Mucosa of stomach (tissue), 1 donor: ENCODE data around the gene E2F2.
A peak's percentile ranks its signal among the peaks of the same experiment; 100 is the strongest.

Source experiments
- H3K27me3 ChIP-seq: one replicate; pipeline ENCODE4 v1.7.0; 2013; ENCODE audit warnings: mild to moderate bottlenecking, low read length; ENCODE audit not compliant: control insufficient read depth, insufficient read depth
- H3K36me3 ChIP-seq: one replicate; pipeline ENCODE4 v1.7.0; 2013; ENCODE audit warnings: low read length; ENCODE audit not compliant: control insufficient read depth, insufficient read depth
- H3K4me1 ChIP-seq: one replicate; pipeline ENCODE4 v1.7.0; 2013; ENCODE audit warnings: mild to moderate bottlenecking, low read length; ENCODE audit not compliant: control insufficient read depth, insufficient read depth
- H3K4me3 ChIP-seq: one replicate; pipeline ENCODE4 v1.7.0; 2013; ENCODE audit warnings: low read length
- H3K9ac ChIP-seq: one replicate; pipeline ENCODE4 v1.7.0; 2013; ENCODE audit warnings: mild to moderate bottlenecking, low read length, moderate library complexity
- H3K9me3 ChIP-seq: one replicate; pipeline ENCODE4 v1.7.0; 2013; ENCODE audit warnings: mild to moderate bottlenecking, low read length, moderate library complexity; ENCODE audit not compliant: control insufficient read depth
- donor health status: Pancreatic carcinoma.

E2F2 gene

GRCh38 chr1:23568608-23569383, 37.8 kb upstream of the E2F2 start:
- Histone ChIP-seq H3K36me3 (no peaks in the 10 kb centered on the region), H3K4me3 (peak overlapping the region; percentile 11), H3K9me3 (no peaks in the 10 kb centered on the region), H3K4me1 (peaks cover 21% of the 10 kb centered on the region), H3K9ac (peak overlapping the region; percentile 70), H3K27me3 (peaks cover 5% of the 10 kb centered on the region)

GRCh38 chr1:23567996-23568607, 37.1 kb upstream of the E2F2 start:
- Histone ChIP-seq H3K9ac (peak overlapping the region; percentile 70), H3K27me3 (peaks cover 5% of the 10 kb centered on the region), H3K36me3 (no peaks in the 10 kb centered on the region), H3K4me3 (peak overlapping the region; percentile 11), H3K9me3 (no peaks in the 10 kb centered on the region), H3K4me1 (peaks cover 26% of the 10 kb centered on the region)

GRCh38 chr1:23567629-23567995, 36.6 kb upstream of the E2F2 start:
- Histone ChIP-seq H3K4me3 (no peak overlapping the region), H3K27me3 (peaks cover 5% of the 10 kb centered on the region), H3K36me3 (no peaks in the 10 kb centered on the region), H3K9ac (peak overlapping the region; percentile 70), H3K4me1 (peaks cover 29% of the 10 kb centered on the region), H3K9me3 (no peaks in the 10 kb centered on the region)

GRCh38 chr1:23566304-23566703, 35.3 kb upstream of the E2F2 start:
- Histone ChIP-seq H3K9ac (no peak overlapping the region), H3K27me3 (peaks cover 5% of the 10 kb centered on the region), H3K9me3 (no peaks in the 10 kb centered on the region), H3K36me3 (no peaks in the 10 kb centered on the region), H3K4me1 (peaks cover 39% of the 10 kb centered on the region), H3K4me3 (no peak overlapping the region)

GRCh38 chr1:23565776-23566175, 34.7 kb upstream of the E2F2 start:
- Histone ChIP-seq H3K4me1 (peaks cover 44% of the 10 kb centered on the region), H3K36me3 (no peaks in the 10 kb centered on the region), H3K9ac (no peak overlapping the region), H3K9me3 (no peaks in the 10 kb centered on the region), H3K4me3 (no peak overlapping the region), H3K27me3 (peaks cover 5% of the 10 kb centered on the region)

GRCh38 chr1:23564529-23565122, 33.6 kb upstream of the E2F2 start:
- Histone ChIP-seq H3K4me1 (peaks cover 55% of the 10 kb centered on the region), H3K9ac (no peak overlapping the region), H3K9me3 (no peaks in the 10 kb centered on the region)

GRCh38 chr1:23563755-23564374, 32.8 kb upstream of the E2F2 start:
- peaks cover 5% of the 10 kb centered on the region for H3K27me3 ChIP-seq
- H3K36me3 ChIP-seq = no peaks in the 10 kb centered on the region
- no peak overlapping the region for H3K4me3 ChIP-seq
- H3K9ac ChIP-seq = no peak overlapping the region
- H3K4me1 ChIP-seq = peaks cover 54% of the 10 kb centered on the region
- H3K9me3 ChIP-seq = no peaks in the 10 kb centered on the region

More at GRCh38 chr1:23564529-23565122, 33.6 kb upstream of the E2F2 start:
- no peak overlapping the region for H3K4me3 ChIP-seq
- peaks cover 5% of the 10 kb centered on the region for H3K27me3 ChIP-seq
- no peaks in the 10 kb centered on the region for H3K36me3 ChIP-seq

GRCh38 chr1:23563003-23563402, 32.0 kb upstream of the E2F2 start:
- Histone ChIP-seq H3K9ac (no peak overlapping the region), H3K4me3 (no peak overlapping the region), H3K36me3 (no peaks in the 10 kb centered on the region), H3K4me1 (peaks cover 50% of the 10 kb centered on the region), H3K27me3 (no peaks in the 10 kb centered on the region), H3K9me3 (no peaks in the 10 kb centered on the region)

- no peak overlapping the region for H3K4me3 ChIP-seq
- H3K9me3 ChIP-seq = no peaks in the 10 kb centered on the region
- peak overlapping the region; percentile 57 for H3K9ac ChIP-seq
- H3K36me3 ChIP-seq = peaks cover 3% of the 10 kb centered on the region
- peaks cover 49% of the 10 kb centered on the region for H3K4me1 ChIP-seq
- no peaks in the 10 kb centered on the region for H3K27me3 ChIP-seq
Observed at GRCh38 chr1:23562137-23562876, 31.3 kb upstream of the E2F2 start.

GRCh38 chr1:23561813-23562100, 30.7 kb upstream of the E2F2 start:
- H3K4me1 ChIP-seq = peaks cover 55% of the 10 kb centered on the region
- H3K36me3 ChIP-seq = peaks cover 8% of the 10 kb centered on the region
- H3K27me3 ChIP-seq = no peaks in the 10 kb centered on the region
- H3K4me3 ChIP-seq = no peak overlapping the region
- no peaks in the 10 kb centered on the region for H3K9me3 ChIP-seq
- peak overlapping the region; percentile 57 for H3K9ac ChIP-seq

- Histone ChIP-seq H3K9ac (peak overlapping the region; percentile 57), H3K9me3 (no peaks in the 10 kb centered on the region), H3K4me1 (peaks cover 60% of the 10 kb centered on the region), H3K36me3 (peaks cover 8% of the 10 kb centered on the region), H3K27me3 (no peaks in the 10 kb centered on the region), H3K4me3 (no peak overlapping the region)
Observed at GRCh38 chr1:23561076-23561812, 30.2 kb upstream of the E2F2 start.
